ENCODE measurements around the gene RGS3.

Gene RGS3

GRCh38 chr9:113619491-113620376 lies 156.2 kb downstream of the RGS3 start:
- no peak for DNase-seq (ENCODE audit: low read depth)

- DNase-seq (ENCODE audit: low read depth): no peak
These were observed 157.0 kb downstream of the RGS3 start for GRCh38 chr9:113620377-113621161.

DNA sequence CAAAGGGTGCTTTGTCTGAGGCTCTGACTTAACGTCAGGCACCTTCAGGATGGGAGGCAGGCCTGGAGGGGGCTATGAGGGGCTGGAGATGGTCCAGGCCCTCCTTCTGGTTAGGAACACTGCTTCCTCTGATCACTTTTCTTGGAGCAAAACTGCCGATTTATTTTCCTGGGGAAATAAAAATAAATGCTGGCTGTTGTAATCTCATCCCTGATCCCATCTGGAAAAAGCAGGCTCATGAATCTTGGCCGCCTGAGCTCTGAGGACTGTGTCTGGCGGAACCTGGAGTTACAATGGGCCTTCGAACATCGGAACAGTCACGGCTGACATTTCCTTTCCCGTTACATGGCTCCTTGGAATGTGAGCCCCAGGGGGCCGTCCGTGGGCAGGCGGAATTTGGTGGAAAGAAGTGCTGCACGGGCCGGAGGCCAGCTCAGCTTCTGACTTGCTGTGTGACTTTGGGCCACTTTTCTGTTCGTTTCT lies 157.8 kb downstream of the RGS3 start:
- DNase-seq (ENCODE audit: low read depth): no peak

DNA sequence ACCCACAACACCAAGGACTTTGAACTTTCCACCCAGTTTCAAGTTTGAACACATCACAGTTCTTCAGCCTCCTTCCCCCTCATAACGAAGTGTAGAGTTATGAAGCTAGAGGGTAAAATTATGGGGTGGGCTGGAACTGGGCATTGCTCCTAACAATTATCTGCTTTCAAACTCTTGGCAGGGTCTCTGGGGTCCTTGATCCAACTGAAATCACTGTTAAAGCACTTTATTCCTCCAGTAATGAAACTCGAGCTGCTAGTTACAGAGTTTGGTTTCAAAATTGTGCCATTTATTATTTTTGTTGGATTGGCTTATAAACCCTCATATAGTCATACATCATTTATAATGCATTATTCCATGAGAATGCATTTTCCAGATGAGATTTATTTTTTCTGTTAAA lies 158.5 kb downstream of the RGS3 start:
- no peak for DNase-seq (ENCODE audit: low read depth)

- DNase-seq (ENCODE audit: low read depth): peak; percentile 67
These were observed 159.3 kb downstream of the RGS3 start for GRCh38 chr9:113622600-113623400.

- DNase-seq (ENCODE audit: low read depth): no peak
These were observed 160.4 kb downstream of the RGS3 start for GRCh38 chr9:113623851-113624485.

DNA sequence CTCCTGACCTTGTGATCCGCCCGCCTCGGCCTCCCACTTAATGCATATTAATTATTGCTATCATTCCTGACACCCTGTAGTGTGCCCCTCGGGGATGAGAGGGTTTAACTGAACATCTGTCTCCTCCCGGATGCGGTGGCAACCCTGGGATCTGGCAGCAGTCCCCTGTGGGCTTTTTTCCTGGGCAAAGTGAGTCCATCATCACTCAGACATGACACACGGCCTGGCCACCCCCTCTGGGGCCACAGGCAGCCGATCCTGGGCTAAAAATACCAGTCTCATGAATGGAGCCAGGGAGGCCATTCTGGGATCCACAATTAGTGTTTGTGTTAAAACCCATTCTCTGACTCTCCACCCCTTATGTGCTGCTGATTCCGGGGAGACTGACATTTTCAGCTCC lies 161.2 kb downstream of the RGS3 start:
- no peak for DNase-seq (ENCODE audit: low read depth)

GRCh38 chr9:113625486-113625885 lies 162.0 kb downstream of the RGS3 start:
- DNase-seq (ENCODE audit: low read depth): no peak

- DNase-seq (ENCODE audit: low read depth): no peak
These were observed 163.4 kb downstream of the RGS3 start for GRCh38 chr9:113626735-113627495.

GRCh38 chr9:113628621-113629020 lies 165.1 kb downstream of the RGS3 start:
- DNase-seq (ENCODE audit: low read depth): no peak

GRCh38 chr9:113630386-113631136 lies 167.0 kb downstream of the RGS3 start:
- DNase-seq (ENCODE audit: low read depth): no peak

GRCh38 chr9:113631137-113631765 lies 167.7 kb downstream of the RGS3 start:
- DNase-seq (ENCODE audit: low read depth): no peak

DNA sequence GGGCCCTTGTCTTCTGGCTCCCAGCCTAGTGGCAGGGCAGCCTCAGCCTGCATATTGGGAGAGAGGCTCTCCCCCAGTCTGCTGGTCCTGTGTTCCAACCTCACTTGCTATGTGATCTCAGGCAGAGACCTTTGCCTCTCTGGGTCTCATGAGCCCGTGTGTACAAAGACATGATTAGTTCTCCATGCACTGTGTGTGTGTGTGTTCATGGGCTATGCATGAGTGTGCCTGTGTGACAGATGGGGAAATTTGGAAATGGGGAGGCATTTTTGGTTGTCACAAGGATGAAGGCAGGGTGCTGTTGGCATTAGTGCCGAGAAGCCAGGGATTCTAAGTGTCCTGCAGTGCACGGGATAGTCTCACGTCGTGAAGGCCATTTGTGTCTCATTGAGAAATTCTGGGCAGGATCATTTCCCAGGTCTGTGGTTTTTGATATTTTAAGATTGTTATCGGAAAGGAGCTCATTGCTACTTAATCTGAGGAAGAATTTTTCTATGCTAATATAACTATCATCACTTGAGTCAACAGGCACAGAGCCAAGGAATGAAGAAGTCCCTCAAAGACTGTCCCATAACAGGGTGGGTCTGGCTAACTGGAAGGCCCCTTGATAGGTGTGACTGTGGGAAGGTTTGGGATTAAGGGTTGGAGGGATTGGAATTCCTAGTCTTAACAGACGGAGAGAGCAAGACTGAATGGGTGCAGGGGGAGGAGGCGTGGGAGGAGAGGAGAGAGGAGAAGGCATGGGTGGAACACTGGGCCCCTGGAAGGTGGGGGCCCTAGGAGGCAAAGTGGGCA lies 168.5 kb downstream of the RGS3 start:
- no peak for DNase-seq (ENCODE audit: low read depth)

- no peak for DNase-seq (ENCODE audit: low read depth)
These were observed 169.5 kb downstream of the RGS3 start for GRCh38 chr9:113632776-113633590.

- DNase-seq (ENCODE audit: low read depth): no peak
These were observed 170.5 kb downstream of the RGS3 start for GRCh38 chr9:113633782-113634595.

- DNase-seq (ENCODE audit: low read depth): no peak
These were observed 171.3 kb downstream of the RGS3 start for GRCh38 chr9:113634596-113635515.

All from activated T-cell treated with anti-CD3 and anti-CD28 coated beads for 24 hours (primary cell).